Central memory CD4-positive, alpha-beta T cell (primary cell): ENCODE data around the gene DNMT3A.

ENCODE experiments used
- DNase-seq: peaks from one replicate; pipeline ENCODE4 v3.0.0; 2022

The DNMT3A gene

DNA sequence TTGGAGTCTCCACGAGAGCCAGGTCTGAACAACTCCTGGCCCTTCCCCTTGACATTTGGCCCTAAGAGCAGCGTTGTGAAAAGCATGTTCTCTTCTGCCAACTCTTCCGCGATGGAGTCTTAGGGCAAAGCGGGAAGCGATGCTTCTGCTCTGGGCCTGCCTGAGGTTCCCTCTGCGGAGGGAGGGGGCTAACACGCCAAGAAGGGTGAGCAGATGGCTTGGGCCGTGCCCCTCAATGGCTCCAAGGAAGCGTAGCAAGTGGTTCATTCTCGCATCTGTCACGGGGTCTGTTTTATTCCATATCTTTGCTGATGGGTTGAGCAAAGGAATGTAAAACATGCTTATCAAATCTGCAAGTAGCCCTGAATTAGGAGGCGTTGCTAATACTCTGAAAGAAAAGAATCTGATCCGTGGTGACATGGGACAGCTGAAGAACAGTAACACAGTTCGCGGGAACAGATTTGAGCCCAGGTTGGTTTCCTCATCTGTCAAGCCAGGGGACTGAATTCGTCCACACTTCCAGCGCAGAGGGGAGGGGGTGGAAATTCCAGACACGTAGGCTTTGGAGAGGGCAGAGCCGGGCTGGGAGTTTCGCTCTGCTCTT, 38.0 kb downstream of the DNMT3A start:
- DNase-seq = no peak

DNA sequence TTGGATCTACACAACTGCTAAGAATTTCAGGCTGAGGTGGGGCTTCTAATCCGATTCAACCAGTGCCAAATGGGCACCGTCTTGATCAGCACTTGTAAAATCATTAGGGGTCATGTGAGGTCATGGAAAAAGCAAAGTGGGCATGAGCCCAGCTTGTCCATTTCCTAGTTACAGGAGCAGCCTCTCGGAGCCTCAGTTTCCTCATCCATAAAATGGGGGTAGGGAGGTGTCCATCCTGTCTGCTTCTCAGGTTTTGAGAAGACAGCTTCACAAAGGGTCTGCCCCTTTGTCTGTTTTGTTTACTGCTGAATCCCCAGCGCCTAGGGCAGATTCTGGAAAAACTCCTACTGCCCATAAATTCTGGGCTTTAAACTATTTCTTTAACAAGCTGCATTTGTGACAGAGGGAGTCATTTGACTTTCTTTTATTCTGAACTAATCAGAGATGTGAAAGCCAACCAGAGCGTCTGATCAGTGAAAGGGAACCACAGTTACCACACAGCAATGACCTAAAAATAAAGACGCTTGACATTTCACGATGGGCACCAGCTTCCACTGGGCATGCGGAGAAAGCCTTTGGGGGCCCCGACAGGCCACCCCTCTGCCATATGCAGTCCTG, 38.9 kb downstream of the DNMT3A start:
- DNase-seq = no peak

DNA sequence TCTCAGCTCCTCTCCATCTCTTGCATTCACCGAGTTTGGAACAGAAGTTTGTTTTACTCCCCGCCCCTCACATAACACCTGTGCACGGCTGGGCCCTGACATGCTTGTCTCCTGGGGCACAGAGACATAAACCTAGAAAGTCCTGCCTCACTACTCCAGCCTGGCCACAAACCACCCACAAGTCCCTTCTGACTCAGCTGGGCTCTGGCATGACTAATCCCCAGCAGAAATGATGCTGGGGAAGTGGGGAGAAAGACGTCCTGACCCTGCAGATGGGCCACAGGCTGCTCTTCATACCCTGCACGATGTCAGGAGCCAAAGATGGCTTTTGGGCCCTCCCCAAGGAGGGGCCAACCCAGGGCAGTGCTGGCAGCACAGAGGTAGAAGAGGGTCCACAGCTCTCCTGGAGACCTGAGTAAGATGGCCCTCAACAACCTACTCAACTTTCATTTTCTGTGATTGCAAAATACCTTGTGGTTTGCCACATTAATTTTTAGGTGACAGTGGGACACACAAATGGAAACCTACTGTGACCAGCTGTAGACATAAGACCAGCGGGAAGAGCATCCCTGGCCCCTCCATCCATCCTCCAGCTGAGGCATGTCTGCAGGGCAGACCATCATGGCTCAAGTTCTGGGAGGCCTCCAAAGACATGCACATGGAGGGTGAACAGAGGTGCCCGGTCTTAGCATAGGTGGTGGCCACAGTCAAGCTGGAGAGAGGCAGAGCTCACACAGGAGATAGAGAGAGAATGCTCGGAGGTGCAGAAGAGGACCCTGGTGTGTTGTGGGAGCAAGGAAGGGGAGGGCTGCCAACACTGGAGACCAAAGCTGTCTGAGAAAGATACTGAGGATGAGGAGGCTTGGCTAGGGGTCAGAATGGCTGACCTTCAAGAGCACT, 40.0 kb downstream of the DNMT3A start:
- DNase-seq = peak; percentile 32

DNA sequence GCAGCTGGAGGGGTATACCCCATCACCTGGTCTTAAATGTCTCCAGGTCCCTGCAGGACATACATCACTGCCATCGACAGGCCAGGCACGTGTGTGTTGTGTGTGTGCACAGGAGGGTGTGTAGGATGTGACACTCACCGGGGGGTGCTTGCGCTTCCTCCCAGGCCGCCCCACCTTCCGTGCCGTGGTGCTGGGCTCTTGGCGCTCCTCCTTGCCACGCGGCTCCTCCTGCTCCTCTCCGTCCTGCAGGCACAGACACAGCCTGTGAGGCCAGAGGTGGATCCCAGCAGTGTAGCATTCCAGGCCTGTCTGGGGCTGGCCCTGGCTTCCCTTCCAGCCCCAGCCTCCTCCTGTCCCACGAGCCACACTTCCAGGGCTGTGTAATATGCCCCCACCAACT, 41.7 kb downstream of the DNMT3A start:
- no peak for DNase-seq

DNA sequence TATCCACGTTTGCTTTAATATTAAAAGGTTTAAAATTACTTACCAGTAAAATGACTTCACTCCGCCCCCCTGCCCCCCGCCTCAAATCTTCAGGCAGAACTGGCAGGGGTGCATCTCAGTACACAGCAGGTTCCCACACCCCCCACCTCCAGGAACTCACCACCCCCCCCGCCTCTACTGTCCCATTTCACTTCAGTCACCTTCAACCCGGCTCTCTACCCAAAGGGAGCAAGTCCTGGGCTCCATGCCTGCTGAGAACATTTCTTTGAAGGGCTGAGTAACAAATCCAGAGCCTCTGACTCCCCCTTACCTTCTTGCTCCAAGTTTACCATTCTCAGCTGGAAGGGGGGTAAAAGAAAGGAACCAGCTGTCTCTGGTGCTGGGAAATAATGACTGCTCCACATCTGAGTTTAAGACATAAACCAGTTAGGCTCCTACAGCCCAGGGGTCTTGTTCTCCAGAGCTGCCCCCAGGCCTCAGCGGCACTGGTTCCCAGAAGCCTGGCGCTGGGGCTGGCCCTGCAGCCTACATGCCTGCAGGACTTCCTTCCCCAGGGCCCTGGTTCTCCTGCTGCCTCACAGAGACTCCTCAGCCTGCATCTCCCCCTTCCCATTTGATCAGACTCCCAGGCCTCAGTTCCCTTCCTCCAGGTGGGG, 42.8 kb downstream of the DNMT3A start:
- no peak for DNase-seq

DNA sequence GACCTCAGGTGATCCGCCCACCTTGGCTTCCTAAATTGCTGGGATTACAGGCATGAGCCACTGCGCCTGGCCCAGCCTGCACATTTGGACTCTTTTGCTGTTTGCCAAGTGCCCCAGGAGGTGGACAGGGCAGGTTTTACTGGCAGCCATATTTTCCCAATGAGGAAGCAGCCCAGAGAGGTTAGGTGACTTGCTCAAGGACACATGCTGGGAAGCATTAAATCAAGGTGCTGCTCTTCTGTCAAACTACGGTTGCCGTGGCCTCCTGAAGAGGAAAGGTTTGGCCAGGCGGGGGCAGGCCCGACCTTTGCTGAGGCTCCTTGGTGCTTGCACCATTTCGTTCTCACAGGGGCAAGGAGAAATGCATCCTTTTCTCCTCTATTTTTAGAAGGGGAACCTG, 44.0 kb downstream of the DNMT3A start:
- no peak for DNase-seq

DNA sequence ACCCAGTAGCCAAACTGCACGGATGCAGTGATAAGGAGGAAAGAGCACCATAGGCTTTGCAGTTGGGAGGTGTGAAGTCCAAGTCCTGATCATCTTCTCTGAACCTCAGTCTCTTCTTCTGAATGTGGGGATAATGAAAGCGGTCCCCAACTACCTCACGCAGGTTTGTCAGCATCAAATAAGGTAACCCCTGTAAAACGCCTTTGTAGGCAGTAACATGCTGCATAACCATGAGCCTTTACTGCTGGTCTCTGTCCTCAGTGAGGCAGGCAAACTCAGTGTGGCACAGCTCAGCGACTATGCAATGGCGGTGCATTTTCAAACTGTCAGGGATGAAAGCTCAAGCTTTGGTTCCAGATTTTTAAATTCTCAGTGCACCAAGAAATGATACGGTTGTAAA, 46.1 kb downstream of the DNMT3A start:
- no peak for DNase-seq

DNA sequence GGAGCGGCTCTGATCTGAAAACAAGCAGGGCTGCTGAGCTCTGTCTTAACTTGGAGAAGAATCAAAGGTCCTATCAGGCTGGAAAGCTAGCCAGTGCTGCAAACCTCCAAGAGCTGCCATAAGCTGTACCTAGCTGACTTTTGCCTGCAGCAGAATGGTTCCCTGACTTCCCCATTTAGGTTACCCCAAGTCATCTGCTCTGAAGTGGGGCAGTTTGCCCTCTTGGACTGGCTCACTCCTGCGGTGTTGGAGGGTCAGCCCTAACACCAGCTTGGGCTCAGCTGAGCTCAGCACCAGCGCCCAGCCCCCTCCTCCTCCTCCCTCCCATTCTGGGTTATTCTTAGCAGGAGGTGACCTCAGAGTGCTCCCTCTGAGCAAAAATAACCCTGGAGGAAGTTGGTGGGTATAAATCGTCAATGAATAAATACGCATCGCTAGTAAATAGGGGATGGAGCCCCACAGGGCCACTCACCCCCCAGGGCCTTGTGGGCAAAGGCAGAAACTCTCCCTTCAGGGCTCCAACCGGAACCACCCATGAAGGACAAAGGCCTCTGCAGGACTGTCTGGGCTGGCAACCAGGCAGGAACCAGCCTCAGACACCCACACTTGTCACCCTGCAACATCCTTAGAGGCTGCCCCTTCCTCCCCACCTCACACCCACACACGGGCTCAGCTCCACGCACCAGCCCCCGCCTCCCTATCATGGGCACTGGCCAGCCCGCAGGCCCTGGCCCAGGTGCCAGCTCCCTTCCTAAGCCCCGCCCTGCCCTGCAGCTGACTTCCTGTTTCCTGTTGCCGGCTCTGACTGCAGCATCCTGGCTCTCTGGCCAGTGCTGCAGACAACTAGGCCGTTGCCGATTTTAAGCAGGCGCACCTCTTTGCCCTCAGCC, 46.9 kb downstream of the DNMT3A start:
- peak; percentile 74 for DNase-seq

DNA sequence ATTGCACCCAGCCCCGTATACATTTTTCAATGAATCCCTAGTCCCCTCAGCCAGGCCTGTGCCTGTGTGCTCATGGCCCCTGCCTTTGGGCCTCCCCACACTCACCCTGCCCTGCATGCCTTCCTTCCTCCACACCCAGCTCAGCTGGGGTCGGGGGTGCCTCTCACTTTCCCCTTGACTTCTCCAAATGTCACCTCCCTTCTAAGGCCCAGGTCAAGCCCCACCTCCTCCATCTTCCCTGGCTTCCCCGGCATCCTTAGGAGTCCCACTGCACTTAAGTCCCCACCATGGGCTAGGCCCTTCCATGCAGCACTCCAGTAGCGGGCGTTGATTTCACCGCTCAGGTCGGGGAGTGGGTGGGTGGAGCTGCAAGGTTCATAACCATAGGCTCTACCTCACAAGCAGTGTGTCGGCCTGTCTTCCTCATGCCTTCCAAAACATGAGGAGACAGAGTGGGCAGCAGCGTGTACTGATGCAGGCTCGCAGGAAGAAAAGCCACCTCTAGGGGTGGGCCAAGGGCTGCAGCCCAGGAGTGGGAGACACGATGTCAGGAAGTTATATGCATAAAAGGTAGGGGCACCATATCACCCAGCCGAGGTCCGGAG, 47.7 kb downstream of the DNMT3A start:
- no peak for DNase-seq

DNA sequence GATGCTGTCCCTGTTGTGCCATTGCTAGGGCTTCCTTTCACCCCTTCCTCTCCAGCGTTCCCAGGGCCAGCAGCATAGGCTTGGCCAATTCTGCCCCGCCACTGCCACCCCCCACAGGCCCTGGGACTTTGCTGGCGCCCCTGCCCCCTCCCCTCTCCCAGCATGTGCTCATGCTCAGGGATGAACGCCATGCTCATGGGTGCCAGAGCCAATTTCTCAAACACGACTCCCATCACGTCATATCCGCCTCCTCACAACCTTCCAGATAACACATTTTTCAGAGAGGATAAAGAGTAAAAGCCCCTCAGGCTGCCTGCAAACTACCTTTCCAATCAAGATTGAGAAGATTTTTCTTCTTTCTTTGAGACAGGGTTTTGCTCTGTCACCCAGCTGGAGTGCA, 48.6 kb downstream of the DNMT3A start:
- DNase-seq = no peak

DNA sequence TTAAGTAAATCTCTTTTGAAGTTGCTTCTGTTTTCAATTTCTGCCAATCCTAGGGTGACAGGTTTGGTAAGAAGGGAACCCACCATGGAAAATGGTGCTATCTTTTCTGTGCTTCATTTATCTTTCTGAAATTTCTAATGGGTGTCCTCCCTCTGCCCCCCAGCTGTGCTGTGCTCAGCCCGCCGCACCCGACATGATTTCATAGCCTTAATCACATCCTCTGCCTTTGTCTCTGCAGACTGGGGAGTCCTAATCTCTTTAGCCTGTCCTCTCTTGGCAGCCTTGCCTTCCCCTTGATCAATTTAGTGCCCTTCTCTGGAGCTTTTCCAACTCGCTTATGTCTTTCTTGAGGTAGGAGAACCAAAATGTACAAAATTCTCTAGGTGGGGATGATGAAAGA, 49.3 kb downstream of the DNMT3A start:
- no peak for DNase-seq

DNA sequence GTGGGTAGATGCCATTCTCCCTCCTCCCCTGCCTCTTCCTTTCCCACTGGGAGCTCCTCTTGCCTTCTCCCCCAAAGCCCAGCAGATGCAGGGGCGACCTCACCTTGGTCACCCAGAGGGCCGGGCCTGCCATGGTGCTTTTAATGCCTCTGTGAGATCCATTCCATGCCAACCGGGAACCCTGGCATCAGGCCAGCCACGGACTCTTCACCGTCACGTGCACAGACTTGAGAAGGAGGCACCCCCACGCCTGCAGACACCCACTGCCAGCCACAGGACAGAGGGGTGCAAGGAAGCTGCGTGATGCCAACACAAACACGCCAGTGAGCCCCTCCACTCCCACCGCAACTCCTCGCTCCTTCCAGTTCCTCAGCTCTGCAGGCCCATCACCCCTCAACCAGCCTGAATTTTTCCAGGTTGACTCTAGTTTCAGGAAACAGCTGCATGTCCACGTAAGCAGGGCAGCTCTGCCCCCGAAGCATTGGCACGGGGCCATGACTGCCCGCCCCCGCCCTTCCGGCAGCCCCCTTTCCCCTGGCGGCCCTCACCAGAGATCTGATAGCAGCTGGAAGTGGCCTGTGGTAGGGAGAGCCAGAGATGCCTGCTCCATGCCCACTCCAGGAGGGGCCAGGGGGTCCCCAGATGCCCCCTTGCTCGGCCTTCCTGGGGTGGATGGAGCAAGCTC, 50.8 kb downstream of the DNMT3A start:
- no peak for DNase-seq

DNA sequence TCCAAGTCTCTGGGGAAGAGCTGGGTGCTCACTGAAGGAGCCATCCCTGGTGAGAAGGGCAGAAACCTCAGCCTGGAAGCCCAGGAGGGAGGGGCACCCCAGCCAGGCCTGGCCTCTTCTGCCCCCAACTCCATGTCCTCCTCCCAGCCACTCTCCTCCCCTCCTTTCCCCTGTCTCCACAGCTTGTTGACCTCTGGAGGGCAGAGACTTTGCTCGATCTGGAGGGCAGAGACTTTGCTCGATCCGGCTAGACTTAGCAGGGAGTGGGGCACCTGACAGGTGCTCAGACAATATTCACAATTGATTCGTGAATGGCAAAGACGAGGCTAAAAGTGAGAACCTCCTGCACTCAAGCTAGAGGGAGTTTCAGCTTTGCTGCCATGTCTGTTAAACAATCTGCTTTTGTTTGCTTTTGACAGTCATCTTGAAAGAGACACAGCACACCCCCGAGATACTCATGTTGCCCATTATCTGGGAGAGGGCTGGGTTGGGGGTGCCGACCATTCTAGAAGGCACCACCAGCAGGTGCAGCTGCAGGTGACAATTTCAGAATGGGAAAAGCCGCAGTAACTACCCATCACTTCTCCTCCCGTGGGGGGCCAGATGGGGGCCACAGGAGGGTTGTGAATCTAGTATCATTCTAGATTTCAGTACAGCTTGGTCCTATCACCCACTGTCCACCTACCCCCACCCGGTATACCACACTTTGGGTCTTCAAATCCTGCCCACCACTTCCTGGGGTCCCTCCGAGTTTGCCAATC, 54.8 kb downstream of the DNMT3A start:
- DNase-seq = no peak

DNA sequence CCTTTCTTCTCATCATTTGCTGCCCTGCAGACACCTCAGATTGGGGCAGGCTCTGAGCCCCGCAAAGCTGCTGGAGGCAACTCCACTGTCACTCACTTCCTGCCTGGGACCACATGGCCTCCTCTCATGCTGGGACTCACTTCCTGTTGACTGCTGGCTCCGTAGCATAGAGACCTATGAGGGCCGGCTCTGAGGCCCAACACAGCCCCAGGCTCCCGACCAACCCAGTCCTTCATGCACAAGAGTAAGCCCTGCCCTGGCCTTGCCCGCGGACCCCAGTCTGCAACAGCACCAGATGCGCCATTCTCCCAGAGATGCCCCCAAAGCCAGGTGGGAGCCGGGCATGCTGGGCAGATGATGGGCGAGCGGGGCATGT, 55.7 kb downstream of the DNMT3A start:
- DNase-seq = peak; percentile 70

DNA sequence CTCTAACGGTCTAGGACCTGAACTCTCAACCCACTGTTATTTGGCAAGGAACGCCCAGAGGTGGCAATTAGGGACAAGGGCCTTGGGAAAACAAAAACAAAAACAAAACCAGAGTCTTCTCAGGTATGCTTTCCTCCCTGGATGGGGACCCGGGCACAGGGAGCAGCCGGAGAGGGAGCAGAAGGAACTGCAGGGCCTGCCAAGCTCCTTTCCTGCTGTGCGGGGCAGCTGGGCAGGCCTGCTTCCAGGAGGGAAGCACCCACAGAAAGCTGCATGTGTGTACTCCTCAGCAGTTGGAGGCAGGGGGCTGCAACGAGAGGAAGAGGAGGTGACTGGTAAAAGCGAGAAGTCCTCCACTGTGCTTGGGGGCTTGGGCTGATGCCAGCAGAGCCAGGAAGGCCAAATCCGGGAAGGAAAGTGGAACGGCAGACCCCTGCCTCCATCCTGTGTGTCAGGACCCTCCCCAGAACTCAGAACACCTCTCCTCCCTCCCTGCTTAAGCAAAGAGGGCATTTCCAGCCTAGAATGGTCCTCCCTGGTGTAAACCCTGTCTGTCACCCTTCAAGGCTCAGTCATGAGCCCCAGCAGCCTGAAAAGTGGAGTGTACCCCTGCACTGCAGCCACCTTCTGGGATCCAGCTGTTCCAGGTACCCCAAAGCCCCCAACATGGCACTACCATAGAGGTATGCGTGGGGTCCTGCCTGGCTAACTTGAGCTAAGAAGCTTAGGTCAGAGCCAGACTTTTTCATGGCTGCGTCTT, 56.3 kb downstream of the DNMT3A start:
- DNase-seq = no peak

DNA sequence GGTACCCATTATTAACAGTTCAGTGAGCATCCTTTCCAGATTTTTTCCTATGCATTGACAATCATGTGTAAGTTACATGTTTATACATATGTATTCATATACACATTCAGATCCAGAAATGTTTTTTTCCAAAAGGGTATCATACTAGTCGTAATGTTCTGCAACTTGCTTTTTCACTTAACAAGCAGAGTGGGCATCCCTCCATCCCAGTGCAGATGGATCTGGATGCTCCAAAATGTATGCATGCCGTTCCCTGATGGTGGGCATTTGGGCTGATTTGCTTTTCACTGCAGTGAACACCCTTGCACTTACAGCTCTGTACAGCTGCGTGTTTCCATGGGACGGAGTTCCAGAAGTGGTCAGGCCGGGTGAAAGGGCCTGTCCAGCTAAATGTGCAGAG, 57.0 kb downstream of the DNMT3A start:
- DNase-seq = no peak

DNA sequence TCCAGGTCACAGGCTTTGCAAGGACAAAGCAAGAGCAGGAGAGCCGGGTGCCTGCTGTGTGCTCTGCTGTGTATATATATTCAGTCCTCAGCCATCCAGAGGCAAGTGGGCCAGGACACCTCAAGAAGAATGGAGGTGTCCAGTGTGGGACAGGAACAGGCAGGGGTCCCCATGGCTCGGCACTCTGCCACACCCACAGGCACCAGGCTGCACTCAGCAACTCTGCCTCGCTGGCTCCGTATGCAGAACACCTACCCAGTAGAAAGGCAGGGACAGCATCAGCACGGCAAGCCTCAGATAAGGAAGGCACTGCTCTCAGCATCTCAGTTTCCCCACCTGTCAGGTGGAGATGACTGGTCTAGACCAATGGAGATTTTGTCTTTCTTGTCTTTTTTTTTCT, 57.8 kb downstream of the DNMT3A start:
- no peak for DNase-seq

DNA sequence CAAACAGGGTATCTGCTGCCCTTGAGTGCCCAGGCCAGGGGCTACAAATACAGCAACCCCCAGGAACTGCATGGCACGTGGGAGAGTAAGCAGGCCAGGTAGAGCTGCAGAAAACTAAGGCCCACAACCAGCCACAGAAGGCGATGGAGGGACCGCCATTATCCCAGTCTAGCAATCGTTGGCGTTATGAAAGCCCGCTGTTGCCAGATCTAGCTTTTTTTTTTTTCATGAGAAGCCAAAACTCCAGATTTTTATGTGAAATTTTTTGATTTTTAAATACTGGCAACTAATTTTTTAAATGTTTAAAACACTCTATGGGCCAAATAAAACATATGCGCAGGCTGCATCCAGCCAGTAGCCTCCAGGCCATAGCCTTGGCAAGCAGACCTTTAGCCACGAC, 59.8 kb downstream of the DNMT3A start:
- DNase-seq = no peak

DNA sequence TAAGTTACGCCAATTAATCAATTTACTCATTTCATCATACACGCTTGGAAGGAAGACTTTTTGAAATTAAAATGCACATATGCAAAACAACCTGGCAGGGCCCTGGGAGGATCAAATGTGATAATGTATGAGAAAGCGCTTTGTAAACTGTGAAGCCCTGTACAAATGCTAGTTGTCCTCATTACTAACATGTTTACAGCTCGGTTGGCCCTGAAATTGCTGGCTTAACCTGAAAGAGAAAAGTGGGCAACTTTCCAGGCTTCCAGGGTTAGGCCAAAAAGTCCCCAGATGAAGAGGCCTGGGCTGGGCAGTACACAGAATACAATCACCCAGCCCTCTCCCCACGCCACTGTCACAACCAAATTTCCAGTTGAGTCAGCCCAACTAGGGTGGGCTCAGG, 60.2 kb downstream of the DNMT3A start:
- DNase-seq = no peak
